GM18505 (cell line): ENCODE data around the gene ATG3.
A peak's percentile ranks its signal among the peaks of the same experiment; 100 is the strongest.
"Not testable (repeated sequence)": the region's sequence is repeated elsewhere in the genome, so short reads cannot be mapped to it uniquely, and the experiment has no call there.

ENCODE experiments used
- ATAC-seq: cut with Tn5 transposase; IDR thresholded peaks from one replicate; pipeline ENCODE4 v1.9.1; 2021; ENCODE audit not compliant: unreplicated experiment
- POLR2A ChIP-seq: IDR thresholded peaks from 4 replicates; pipeline ENCODE4 v1.6.1; 2011; ENCODE audit warnings: borderline replicate concordance; ENCODE audit not compliant: insufficient read depth, insufficient read length; ENCODE audit errors: extremely low read depth

The ATG3 gene

DNA sequence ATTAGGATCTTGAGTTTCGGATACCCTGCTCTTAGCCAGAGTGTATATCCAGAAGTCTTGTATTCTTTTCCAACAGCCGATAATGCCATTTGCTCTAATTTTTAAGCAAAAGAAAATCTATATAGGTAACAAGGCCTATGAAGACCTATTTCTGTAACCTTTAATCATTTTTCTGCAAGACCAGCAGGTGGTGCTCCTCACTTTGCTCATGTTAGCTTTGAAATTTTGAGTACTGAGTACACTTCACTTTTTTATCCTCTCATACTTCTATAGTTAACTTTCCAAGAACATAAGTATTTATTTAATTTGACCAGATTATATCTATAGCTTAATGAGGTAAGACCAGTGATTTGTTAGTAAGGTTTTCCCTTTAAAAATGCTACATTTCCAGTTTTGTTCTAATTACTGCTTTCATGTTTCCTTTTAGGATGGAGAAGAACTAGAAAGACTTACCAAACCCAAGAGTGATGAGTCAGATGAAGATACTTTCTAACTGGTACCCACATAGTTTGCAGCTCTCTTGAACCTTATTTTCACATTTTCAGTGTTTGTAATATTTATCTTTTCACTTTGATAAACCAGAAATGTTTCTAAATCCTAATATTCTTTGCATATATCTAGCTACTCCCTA, 20.6 kb upstream of the ATG3 start:
- ATAC-seq, result no peak

DNA sequence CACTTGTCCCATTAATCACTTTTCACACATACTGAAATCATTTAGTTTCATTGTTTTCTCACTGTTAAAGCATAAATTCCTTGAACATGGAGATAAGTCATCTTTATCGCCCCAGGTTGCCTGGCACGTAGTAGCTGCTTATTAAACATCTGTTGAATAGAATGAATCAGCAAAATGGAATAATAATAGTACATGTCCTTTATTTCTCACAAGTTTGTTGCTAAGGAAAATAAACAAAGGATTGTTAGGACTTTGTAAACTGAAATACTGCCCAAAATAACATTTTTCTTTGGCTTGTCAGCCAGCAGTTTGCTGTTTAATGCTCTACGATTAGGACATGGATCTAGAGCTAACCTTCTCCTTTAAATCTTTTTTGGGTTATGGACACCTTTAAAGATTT, 17.9 kb upstream of the ATG3 start:
- ATAC-seq, result no peak
- no peak for TF ChIP-seq POLR2A

More for the DNA sequence above, 20.6 kb upstream of the ATG3 start:
- no peak for TF ChIP-seq POLR2A

DNA sequence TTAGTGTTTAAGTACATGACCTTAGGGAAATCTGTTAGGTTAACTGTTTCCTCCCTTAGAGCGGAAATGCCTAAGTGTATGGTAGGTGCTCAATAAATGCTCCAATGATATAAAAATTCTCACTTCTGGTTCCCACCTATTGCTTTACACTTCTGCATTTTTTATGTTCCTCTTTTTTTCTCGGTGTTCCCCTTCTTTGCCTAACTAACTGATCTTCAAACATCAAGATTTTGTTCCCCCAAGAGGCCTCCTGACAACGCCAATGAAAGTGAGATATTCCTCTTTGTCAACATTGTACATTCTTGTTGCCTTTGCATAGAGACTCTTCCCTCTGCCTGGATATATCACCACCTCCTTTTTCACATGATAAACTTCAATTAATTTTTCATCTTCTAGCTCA, 17.5 kb upstream of the ATG3 start:
- ATAC-seq, result no peak
- no peak for TF ChIP-seq POLR2A

DNA sequence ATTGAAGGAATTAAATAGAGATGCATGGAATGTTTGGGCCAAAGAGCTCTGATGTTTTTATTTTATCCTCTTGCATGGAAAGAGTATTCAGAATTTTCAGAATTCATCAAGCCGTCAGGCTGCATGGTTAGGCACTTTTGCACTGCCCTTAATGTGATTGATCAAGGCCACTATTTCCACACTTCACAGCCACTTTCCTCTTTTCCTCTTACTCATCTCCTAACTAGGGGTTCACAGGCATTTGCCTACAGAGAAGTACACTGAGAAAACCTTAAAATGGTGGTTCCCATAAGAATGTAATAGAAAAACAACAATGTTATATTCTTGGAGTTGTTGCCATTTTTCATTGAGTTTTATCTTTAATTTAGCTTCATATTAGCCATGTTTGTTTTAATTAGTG, 10.9 kb upstream of the ATG3 start:
- no peak for TF ChIP-seq POLR2A
- no peak for ATAC-seq

DNA sequence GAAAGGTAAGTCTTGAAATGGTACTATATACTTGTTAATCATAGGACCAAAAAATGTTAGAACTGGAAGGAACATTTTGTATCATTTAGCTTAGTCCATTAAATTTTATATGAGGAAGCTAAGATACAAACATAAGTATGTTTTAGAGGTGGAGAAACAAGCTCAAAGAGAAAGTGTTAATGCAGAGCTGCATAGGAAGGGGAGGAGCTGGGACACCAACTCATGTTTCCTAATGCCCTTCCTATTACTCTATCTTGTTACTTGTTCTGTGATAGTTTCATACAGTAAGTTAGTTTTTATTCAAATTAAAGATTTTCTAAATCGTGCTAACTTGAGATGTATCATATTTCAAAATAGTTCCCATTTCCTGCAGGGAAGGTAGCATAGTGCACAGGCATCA, 7.5 kb upstream of the ATG3 start:
- ATAC-seq, result no peak

DNA sequence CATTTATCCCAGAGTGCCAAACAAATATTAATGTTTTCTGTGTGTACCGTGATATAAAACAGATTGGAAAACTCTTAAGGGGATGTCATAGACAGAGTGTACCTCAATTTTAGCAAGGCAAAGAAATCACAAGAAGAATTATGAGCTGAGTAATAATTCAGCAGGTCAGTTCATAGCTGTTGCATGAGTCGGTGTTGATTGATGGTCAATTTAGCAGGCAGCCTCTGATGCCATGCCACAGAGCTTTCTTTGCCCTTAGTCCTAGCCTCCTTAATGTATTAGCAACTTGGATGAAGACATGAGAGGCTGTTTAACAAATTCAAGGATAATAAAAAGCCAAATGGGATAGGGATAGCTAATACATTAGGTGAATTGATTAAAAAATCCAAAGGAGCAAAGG, 6.9 kb upstream of the ATG3 start:
- no peak for TF ChIP-seq POLR2A
- ATAC-seq, result no peak

More for the DNA sequence above, 7.5 kb upstream of the ATG3 start:
- no peak for TF ChIP-seq POLR2A

DNA sequence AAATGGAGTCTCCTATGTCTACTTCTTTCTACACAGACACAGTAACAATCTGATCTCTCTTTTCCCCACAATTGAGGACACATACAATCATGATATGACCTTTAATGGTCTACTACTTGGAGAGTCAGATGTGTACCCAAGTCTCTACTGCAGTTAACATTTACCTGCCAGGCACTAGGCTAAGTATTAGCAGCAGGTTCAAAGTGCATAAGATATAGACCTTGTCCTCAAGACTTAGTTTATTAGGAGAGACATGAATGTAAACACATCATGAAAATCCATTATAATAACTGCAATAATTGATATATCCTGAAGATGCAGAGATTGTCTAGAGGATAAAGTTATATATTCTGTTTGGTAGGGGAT, 3.2 kb upstream of the ATG3 start:
- TF ChIP-seq POLR2A, result no peak
- ATAC-seq, result no peak

DNA sequence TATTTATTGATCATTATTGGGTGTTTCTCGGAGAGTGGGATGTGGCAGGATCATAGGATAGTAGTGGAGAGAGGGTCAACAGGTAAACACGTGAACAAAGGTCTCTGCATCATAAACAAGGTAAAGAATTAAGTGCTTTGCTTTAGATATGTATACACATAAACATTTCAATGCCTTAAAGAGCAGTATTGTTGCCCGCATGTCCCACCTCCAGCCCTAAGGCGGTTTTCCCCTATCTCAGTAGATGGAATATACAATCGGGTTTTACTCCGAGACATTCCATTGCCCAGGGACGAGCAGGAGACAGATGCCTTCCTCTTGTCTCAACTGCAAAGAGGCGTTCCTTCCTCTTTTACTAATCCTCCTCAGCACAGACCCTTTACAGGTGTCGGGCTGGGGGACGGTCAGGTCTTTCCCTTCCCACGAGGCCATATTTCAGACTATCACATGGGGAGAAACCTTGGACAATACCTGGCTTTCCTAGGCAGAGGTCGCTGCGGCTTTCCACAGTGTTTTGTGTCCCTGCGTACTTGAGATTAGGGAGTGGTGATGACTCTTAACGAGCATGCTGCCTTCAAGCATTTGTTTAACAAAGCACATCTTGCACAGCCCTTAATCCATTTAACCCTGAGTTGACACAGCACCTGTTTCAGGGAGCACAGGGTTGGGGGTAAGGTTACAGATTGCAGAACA, 2.6 kb upstream of the ATG3 start:
- ATAC-seq, result not testable (repeated sequence)

DNA sequence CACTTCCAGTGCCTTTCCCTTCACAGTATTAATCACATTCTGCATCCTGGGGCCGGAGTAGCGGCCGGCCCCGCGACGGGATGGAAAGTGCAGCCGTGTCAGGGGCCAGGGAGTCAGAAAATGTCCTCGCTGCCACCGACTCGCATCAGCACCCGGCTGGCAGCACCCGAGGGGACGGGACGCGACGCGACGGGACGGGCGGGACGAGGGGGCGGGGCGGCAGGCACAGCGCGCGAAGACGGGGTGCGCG, 353 bp downstream of the ATG3 start:
- TF ChIP-seq POLR2A, result no peak
- peak; percentile 45 for ATAC-seq

DNA sequence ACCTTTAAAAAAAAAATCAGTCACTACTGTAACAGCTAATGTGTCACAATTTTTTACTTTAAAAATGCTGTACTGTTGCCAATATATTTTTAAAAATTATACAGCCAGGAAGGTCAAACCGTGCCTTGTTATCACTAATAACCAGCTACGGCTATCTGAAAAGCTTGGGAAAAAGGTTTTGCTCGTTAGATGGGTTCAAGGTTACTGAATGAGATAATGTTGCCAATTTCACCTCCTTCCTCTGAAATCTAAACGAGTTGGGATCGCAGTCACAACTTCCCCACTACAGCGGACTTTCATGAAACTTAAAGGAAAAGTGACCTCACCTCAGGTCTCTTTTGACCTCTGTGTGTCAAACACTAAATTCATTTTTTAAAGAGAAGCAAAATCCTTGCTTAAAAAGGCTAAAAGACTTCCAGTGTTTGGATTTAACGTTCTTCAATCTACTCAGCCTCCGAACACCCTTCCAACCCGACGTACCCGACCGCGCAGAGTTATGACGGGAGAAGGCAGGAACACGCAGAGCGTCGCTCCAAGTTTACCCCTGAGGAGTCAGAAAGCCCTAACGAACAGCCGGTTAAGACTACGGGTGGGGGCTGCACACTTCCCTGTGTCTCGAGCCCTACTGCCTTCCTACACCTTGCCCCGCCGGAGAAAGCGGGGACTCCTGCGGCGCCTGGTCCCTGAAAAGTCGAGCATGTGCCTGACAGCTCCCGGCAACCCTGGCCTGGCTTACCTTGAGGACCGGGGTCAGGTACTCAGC, 860 bp downstream of the ATG3 start:
- ATAC-seq, result peak; percentile 18
- TF ChIP-seq POLR2A, result no peak

DNA sequence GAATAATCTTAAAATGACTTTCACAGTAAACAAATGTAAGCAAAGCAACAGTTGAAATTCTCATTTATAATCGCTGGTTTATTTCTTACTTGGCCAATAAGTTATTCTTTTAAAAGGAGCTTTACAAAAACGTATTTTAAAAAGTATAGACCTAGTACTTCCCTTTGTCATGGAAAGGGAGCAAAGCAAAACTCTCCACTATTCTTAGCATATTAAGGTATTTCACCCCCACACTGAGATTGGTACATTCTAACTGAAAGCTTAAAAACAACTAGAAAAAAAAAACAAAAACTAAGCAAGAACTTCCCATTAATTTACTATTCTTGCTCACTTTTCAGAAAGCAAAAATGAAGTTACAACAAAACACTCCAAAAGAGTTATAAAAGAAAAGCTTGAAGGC, 1.5 kb downstream of the ATG3 start:
- no peak for ATAC-seq
- TF ChIP-seq POLR2A, result no peak

DNA sequence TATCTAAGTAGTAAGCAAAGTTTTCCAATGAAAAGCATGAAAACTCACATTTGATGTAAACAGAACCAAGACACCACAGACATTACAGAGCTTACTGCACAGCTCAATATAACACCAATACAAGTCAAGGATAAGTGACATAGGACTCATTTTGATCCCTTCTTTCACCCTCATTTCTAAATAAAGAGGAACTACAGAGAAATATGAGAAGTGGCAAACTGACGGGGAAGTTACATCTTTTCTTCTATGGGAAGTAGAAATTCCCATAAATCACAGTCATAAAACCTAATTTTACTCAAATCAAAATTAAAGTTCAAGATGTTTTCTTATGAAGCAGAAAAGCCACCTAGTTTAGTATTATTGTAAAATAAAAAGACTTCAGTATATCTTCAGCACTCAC, 3.8 kb downstream of the ATG3 start:
- no peak for ATAC-seq
- no peak for TF ChIP-seq POLR2A

DNA sequence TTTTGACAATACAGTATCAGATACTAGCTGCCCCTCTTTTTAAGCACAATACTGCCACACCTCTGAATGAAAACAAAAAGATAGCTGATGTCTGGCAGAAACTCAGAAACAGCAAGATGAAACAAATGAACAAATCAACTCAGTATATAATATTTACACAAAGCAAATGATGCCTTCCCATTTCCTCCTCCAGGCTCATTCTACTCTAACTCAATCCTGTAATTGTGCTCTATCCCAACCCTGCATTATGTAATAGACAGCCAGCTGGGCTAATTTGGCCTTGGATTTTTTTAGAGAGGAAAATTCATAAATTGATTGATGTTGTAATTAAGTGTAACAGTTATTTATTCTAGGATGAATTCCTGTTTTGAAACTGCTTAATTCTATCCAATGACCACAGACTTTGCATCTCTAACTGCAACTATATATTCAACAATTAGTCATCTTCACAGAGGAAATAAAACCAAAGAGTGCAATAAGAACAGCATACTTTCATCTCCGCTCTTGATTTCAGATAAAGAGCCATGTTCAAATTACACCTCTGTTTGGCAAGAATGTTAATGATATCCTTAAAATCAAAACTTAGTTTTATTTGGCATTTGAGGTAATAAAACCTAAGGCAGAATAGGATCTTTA, 6.1 kb downstream of the ATG3 start:
- no peak for ATAC-seq
- TF ChIP-seq POLR2A, result no peak

DNA sequence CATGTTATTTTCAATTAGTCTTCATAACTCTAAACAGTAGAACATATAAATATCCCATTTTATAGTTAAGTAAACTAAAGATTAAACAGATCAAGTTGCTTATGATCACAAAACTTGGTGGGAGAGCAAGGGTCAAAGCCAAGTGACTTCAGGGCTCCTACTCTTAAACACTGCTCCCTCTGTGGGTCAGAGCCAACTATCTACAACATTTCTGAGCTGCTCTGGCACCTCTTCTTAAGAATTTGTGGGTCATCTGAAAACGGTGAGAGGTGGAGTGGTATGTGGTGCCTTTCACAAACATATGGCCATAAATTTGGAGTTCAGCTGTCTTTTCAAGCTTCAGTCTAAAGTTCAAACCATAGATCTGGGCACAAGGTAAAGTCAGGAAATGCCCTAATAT, 10.9 kb downstream of the ATG3 start:
- ATAC-seq, result no peak
- no peak for TF ChIP-seq POLR2A
